GM18498 (cell line): Measurements from ENCODE around the gene DPM2.

ENCODE experiments used
- ATAC-seq: cut with Tn5 transposase; IDR thresholded peaks from one replicate; pipeline ENCODE4 v1.9.1; 2021; ENCODE audit warnings: mild to moderate bottlenecking, moderate library complexity; ENCODE audit not compliant: unreplicated experiment

The DPM2 gene, protein sequence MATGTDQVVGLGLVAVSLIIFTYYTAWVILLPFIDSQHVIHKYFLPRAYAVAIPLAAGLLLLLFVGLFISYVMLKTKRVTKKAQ

DNA sequence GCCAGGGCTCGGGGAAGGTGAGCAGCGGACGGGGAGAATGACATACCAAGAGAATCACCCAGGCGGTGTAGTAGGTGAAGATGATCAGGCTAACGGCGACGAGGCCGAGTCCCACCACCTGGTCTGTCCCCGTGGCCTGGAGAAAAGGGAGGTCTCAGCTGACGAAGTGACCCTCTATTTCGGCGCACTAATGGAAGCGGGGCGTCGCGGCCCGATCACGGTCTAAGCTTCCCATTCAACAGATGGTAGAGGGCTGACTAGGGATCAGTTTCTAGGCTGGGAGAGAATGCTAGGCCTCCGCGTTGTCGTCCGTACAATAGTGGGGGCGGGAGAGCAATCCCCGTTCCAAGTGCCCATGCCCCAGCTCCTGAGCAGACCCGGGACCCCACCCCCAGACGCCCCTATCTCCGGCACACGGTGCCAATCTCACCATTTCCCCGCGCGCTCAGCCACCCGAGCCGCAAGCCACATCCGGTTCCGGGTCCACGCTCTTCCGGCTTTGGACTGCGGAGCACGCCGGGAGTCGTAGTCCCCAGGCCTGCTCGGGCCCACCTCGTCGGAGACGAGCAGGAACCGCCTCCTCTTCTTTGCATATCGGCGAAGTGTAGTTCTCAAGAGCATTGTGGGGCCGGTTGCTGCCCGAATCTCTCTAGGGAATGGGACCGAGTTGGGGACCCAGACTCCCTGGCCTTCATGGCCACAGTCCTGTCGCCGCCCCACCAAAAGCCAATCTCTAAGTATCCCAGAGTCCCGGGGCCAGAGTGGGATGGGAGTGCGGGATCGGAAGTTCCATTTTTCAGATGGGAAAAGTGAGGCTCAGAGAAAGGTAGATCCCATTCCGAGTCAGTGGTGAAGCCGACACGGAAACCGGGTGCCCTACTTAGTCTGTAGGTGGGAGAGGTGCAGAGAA lies at the start of gene DPM2:
TSS of gene DPM2 (minus strand) at position 467 of the 910 bp plus-strand sequence. CDS start at position 433, 34 bp downstream.
- peak; percentile 91 for ATAC-seq

DNA sequence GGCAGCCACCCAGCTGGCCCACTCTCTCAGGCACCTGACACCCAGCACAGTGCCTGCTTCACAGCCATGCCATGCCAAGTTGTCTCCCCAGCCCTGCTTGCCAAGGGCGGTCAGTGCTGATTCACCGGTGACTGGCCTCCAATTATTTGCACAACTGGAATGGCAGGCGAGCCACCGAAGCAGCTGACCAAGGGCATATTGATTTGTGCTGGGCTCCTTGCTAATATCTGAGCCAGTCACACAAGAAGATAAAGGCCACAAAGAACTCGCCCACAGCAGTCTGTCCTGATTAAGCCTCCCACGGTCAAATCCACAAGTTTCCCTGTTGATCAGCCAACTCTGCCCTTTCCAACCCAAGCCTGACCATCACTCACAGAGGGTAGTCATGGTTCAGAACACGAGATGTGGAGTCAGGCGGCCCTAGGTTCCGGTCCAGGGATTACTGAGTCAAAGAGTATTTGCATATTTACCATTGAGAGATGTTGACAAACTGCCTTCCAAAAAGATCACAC lies 49.5 kb upstream of the DPM2 start:
- ATAC-seq, result no peak

DNA sequence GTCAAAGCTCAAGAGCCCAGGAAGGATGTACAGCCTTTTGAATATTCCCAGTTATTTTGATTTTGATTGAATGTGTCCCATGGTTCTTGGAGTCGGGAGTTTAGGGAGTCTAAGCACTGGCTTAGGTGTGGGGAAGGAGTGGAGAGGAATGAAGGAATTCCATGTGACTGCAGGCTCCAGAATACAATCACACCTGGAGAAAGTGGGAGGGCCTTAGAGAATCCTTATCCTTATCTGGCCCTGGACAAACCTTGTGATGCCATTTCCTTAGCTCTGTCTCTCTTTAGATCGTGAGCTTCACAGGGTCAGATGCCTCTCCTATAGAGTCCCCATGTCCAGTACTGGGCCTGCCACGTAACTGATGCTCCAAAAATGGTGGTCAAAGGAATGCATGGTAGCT lies 47.4 kb upstream of the DPM2 start:
- no peak for ATAC-seq

DNA sequence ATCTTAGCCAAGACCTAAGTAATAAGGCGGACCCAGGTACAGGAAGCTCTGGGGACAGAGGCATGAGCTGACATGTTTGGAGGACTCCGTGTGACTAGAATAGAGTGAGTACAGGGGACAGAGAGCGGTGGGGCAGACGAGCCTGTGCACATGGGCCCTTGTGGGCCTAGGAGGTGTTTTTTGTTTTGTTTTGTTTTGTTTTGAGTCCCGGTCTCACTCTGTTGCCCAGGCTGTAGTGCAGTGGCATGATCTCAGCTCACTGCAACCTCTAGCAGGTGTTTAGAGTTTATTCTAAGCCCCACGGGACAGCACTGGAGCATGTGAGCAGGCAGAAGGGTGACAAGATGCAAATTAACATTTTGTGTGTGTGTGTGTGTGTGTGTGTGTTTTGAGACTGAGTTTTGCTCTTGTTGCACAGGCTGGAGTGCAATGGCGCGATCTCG lies 46.2 kb upstream of the DPM2 start:
- ATAC-seq, result peak; percentile 30

DNA sequence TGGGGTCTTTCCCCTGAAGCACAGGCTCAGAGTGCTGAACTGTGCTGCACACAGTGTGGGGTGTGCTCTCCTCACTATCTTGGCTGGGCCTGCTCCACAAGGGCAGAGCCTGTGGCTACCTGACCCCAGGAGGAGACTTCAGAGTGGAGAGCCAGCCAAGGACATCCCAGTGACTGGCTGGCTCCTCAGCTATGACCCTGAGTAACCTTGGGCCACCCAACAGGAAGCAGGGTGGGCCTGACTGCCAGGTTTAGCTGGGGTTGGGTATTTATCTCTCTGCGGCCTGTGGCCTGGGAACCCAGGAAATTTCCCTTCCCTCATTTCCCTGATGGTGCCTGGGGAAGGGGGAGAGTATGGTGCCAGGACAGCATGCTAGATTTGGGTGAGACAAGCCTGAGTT lies 45.3 kb upstream of the DPM2 start:
- ATAC-seq, result no peak

DNA sequence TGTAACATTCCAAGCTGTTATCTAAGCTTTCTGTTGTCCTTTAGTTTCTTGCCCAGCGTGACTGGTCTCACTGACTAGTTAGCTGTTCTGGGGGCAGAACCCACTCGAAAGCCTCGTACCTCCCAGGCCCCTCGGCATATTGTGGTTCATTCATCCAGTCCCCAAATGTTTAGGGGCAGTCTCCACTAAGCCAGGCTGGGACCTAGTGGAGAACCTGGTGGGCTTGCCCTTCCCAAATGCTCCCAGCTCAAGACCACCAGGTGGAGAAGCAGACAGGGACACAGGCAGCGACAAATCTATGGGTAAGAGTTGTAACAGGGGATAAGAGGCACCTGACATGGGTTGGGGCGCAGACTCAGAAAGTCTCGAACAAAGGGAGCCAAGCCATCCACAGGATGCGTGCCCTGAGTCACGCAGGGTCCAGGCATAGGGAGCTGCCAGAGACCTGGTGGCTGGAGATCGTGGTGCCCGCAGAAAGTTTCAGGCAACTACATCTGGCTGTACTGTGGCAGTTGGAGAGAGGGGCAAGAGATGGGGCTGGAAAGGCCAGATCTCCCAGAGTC lies 44.0 kb upstream of the DPM2 start:
- ATAC-seq, result no peak

DNA sequence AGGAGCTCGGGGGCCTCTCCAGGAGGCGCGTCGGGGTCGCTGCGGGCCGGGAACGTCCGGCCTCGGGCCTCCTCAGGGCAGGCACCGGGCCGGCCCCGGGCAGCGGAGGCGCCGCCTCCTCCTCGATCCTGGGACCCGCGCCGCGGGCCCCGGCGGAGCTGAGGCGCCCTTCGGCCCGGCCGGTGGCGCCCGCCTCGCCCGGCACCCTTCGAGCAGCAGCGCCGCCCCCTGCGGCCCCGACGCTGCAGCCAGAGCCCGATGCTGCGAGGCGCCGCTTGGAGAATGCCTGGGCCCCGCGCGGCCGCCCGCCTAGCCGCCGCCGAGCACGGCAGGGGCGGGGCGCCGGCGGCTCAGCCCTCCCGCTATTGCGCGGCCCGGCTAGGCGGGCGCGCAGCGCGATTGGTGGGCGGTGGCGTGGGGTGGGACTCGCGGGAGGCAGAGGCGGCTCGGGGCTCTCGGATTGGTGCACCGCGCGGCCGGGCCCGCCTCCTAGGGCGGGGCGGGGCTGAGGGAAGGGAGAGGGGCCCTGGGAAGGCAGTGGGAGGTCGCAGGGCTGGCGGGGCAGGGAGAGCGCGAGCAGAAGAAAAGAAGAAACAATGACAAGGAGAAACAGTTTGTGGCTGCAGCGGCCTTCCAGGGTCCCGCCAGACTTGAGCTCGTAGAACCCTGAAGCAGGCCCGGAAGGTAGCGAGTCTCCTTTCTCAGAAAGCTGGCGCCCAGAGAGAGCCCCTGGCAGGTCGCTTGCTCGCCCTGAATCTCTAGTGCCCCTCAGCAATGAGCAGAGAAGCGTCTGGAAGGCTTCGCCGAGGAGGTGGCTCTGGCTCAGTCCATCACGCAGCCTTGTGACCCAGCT lies 43.3 kb upstream of the DPM2 start, which contains the start of gene EEIG1:
TSS of gene EEIG1 (minus strand) at position 284 of the 853 bp plus-strand sequence. CDS start 852 bp downstream, outside the sequence.
- ATAC-seq, result peak; percentile 79

DNA sequence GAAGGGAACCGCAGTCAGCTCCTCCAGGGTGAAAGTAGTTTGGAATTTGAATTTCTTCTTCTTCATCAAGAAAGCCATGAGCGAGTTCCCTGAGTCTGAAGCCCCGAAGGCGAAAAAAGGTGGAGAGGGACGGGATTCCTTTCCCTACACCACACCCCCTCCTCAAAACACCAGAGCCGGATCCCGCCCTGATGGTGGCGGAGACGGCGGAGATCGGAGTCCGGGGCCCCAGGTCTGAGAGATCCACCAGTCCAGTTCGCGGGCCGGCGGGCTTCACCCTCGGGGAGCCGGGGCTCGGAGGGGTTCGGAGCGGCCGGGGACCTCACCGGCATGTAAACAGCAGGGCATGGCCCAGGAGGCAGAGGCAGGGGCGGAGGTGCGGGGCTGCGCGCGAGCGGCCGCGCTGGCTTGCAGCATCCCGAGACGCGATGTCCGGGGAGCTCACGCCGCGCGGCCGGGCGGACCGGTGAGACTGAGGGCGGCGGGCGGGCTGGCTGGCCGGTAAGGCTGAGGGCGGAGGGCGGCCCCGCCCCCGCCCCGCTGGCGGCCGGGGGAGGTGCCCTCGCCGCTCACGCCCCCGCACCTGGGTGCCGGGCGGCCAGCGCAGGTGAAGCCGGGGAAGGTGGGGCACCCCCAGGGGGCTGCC lies 42.5 kb upstream of the DPM2 start:
- peak; percentile 43 for ATAC-seq

DNA sequence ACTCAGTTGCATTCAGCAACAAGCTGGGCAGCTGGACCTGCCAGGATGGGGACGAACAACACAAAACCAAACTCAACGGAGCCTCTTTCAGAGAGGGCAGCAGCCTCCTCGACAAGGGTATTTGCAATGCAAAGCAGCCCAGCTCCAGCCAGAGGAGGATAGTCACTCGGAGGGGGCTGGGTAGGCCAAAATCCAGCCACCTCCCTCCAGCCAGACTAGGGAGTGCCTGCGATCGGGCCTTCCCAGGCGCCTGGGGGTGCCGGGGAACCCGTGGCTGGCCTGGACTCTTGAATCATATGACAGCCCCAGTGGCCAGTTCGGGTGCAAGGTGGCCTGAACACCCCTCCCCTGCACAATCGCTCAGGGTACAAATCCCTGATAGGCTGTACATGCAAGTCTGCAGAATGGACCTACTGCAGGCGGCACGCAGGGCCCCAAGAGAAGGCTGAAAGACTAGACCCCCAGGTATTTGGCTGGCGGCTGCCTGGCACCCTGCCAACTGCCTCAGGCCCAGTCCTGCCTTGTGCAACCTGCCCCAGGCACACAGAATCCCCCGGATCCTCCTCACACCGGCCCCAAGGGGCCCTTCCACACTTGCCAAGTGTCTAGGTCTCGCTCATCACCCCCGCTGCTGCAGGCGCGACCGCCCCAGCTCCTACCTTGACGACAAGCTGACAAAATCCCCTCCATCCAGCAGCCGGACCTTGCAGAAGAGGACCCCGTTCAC lies 41.8 kb upstream of the DPM2 start:
- ATAC-seq, result no peak

DNA sequence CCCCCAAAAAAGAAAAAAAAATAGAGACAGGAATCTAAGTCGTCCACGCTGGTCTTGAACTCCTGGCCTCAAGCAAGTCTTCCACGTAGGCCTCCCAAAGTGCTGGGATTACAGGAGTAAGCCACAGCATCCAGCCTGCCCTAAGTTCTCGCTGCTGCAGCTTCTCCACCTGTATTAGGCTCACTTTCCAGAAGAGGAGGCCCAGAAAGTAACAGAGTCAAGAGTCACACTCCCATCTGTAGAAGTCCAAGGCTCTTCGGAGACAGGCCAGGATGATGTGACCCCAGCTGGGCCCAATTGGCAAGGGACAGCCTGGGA lies 41.3 kb upstream of the DPM2 start:
- ATAC-seq, result no peak

DNA sequence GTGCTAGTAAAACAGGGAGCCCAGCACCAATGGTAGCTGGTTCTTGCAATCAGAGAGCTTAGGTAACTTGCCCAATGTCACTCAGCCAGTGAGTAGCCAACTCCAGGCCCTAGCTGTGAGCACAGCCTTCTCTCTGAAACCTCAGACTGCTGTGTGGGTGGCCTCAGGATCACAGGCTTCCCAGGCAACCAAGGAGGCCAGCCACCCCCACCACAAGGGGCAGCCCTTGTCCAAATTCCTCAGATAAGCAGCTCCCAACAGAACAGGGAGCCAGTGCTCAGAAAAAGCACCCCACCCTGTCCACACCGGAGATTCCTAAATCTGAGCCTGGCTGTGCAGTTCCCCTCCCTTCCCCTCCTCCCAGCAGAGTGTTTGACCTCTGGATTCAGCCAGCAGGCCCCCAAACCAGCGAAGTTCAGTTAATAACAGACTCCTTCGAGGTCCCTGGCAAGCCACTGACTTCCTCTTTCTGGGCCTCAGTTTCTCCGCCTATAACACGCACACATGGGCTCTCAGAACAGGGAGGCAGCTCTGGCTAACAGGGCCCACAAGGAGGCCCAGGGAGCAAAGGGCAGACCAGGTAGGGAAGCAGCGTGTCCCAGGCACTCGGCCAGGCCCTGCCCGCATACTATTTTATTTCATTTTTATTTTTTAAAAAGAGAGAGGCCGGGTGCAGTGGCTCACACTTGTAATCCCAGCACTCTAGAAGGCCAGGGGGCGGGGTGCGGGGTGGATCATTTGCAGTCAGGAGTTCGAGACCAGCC lies 40.4 kb upstream of the DPM2 start:
- no peak for ATAC-seq

DNA sequence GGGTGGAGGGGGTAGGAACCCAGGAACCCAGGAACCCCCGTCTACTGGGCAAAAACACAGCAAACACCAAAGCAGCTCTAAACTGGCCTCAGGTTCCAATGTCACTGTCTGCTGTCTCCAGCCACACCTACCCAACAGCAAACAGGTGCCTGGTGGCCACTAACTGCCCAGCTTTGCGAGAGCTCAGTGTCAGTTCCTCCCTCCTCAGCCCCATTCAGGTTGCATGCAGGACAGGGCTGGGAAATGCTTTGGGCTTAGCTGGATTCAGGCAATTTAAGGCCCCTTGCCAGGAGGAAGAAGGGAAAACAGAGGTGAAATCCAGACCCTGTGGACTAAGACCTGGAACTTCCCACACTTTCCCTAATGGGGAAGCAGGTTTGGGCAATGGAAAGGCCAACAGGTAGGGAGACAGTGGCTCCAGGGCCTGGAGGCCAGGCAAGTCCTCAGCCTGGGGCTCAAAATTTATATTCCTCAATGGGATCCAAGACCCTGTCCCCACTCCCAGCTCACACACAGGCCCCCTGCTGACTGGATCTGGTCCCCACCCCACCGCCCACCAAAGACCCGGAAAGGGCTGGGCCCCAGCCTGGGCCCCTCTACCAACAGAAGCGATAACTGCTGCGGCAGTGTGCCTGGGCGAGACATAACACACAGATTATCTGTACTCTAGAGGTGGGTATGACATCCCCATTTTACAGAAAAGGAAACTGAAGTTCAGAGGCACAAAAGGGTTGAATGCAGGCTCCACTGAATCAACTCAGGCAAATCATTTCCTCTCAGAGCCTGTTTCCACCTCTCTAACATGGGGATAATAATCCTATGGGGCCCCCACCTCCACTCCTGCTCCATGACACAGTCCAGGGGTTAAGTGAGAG lies 39.6 kb upstream of the DPM2 start:
- ATAC-seq, result no peak

DNA sequence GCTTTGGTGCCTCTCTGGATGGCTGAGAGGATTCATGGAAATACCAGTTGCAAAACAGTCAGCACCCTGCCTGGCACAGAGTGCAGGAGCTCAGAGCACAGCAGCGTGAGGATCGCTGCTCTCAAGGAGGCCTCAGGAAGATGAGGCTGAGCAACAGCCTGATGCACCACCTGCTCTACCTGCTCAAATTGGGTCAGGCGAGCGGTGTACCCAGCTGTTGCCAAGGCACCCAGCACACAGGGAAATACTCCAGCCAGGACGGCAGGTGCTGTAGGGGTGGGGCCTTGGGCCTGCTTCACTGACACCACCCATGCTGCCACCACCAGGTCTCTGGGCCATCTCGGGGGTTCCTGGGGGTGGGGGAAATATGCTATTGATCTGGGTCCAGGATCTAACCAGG lies 38.8 kb upstream of the DPM2 start:
- no peak for ATAC-seq

DNA sequence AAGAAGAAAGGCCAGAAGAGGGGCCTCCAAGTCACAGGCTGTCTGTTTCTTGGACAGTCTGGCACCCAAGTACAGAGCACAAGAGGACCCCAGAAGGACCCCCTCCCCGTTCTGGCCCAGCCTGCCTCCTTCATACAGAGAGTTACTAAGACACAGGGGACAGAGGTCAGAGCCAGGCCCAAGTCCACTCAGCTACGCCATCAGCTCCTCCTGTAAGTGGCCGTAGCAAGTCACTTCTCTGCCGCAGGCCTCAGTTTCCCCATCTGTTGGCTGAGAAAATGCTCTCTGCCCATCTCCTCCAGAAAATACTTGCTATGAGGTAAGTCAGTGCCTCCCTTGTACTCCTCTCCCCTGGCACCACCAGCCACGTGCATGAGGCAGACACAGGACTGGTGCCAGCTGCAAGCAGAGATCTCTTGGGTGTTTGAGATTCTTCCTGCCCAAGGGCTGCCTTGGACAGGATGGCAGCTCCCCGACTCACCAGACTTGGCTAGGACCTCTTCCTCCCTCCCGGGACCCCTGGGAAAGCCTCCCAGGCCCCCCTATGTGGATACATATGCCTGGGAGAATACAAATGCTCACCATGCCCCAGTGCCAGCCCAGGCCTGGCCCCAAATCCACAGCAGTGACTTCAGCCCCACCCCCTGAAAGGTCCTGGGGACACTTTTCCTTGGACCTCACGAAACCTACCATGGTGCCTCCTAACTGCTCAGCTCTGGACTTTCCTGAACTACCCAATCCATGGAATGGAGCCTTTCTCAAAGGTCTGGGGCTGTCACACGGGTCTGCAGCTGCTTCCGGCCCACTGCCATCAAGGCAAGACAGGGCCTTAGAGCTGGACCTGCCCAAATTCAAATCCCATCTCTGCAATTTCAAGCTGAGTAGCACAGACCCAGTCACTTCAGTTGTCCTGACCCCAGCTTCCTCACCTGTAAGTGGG lies 38.0 kb upstream of the DPM2 start:
- ATAC-seq, result no peak

DNA sequence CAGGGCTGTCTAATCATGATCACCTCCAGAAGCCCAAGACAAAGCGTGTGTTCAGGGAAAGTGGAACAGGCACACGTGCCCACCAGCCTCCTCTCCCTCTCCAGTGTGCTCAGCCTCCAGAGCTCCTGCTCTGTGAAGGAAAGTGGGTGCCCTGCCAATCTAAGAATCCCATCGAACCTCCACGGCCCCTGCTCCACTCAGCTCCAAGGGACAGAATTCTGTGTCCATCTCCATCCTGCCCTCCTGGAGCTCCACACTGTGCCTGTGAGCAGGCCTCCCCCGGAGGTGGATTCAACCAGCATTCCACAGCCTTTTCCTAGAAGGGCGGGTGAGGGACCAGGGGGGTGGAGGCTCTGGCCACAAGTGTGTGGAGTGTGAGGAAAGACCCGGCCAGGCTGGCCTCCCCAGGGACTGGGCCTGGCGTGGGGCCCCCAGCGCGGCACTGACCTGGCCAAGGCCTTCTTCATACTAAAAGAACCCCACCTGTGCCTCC lies 37.2 kb upstream of the DPM2 start:
- ATAC-seq, result no peak

DNA sequence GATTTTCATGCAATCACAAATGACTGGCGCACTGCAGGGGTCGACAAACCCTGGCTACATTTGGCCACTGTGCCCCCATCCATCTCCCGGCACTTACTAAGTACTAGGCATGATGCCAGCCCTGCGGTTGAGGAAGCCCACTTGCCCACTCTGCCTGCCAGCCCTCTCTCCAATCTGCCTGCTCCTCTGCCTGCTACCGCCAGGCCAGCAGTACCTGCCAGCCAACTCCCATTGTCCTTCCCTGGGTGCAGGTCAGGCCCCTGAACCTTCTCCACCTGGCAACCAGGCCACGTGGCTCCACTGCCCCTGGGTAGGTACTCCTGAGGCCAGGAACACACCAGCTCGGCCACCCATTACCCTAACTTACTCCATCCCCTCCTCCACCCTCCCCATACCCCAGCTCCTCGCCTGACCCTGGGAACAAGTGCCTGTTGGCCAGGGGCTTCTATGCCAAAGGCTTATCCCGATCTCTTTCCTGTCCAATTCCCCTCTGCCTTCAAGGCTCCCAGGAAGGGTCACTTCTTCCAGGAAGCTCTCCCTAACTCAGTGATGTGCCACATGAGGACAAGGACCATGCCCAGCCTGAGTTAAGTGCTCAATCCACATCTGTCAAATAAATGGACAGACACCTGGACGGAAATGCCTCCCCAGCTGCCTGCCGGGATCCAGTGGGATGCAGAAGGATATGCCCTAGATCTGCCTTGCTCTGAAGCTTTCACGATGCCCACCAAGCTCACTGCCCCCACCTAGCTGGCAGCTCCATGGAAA lies 36.5 kb upstream of the DPM2 start:
- no peak for ATAC-seq
